Measurements from ENCODE around the gene BARX1.

The BARX1 gene

GRCh38 chr9:93951655-93952118 is 3.5 kb downstream of the BARX1 start:
- TF ChIP-seq, protein P1, sequence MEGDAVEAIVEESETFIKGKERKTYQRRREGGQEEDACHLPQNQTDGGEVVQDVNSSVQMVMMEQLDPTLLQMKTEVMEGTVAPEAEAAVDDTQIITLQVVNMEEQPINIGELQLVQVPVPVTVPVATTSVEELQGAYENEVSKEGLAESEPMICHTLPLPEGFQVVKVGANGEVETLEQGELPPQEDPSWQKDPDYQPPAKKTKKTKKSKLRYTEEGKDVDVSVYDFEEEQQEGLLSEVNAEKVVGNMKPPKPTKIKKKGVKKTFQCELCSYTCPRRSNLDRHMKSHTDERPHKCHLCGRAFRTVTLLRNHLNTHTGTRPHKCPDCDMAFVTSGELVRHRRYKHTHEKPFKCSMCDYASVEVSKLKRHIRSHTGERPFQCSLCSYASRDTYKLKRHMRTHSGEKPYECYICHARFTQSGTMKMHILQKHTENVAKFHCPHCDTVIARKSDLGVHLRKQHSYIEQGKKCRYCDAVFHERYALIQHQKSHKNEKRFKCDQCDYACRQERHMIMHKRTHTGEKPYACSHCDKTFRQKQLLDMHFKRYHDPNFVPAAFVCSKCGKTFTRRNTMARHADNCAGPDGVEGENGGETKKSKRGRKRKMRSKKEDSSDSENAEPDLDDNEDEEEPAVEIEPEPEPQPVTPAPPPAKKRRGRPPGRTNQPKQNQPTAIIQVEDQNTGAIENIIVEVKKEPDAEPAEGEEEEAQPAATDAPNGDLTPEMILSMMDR (conservative IDR thresholded peaks at IDR 0.05; ENCODE audit: control insufficient read depth, insufficient read depth, low read depth, low read length) = no peak
- no peak overlapping the region for H3K4me3 ChIP-seq (ENCODE audit: control insufficient read depth, low read depth, low read length)
- no peak for DNase-seq (ENCODE audit: low read depth)

DNA sequence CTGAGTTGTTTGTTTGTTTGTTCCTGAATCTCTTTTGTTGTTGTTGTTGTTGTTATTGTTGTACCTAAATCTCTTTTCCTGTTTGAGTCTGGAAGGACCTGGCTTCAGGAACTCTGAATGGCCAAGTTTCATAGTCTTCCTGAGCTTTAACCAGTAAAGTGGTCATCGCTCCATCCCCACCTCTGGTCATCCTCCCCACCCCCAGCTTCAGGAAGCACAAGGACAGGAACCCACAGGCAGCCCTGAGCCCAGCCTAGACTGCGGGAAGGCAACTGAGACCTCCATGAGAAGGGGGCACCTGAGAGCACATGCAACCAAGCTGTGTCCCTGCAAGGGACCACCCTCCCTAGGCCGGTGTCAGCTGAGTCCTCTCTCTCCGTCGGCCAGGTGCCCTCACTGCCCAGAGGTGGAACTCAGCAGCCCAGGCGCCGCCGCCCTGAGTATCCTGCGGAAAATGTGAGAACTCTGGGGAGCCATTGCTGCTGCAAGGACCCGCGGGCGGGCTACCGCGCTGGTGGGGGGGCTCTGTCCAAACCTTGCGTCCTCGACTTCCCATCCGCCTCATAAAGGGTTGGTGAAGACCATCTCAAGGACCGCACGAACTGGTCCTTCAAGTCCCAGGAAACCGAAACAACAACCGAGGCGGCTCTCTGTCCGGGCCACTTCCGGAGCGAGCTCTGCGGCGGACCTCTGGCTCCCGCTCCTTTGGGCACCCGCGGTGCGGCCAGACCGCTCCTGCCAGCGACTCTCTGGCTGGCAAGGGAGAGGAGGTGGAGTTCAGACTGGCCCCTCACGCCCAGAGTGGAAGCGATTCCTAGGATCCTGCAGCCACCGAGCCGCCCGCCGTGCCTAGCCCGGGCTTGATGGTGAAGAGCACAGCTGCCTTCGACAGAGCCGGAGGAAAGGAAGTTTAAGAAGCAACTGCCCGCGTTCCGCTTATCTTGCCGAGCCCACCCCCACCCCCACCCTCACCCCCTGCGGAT is 4.2 kb downstream of the BARX1 start:
- no peak for DNase-seq (ENCODE audit: low read depth)
- H3K4me3 ChIP-seq (ENCODE audit: control insufficient read depth, low read depth, low read length) = peak overlapping the region; percentile 21
- TF ChIP-seq, protein P1 (conservative IDR thresholded peaks at IDR 0.05; ENCODE audit: control insufficient read depth, insufficient read depth, low read depth, low read length) = no peak

DNA sequence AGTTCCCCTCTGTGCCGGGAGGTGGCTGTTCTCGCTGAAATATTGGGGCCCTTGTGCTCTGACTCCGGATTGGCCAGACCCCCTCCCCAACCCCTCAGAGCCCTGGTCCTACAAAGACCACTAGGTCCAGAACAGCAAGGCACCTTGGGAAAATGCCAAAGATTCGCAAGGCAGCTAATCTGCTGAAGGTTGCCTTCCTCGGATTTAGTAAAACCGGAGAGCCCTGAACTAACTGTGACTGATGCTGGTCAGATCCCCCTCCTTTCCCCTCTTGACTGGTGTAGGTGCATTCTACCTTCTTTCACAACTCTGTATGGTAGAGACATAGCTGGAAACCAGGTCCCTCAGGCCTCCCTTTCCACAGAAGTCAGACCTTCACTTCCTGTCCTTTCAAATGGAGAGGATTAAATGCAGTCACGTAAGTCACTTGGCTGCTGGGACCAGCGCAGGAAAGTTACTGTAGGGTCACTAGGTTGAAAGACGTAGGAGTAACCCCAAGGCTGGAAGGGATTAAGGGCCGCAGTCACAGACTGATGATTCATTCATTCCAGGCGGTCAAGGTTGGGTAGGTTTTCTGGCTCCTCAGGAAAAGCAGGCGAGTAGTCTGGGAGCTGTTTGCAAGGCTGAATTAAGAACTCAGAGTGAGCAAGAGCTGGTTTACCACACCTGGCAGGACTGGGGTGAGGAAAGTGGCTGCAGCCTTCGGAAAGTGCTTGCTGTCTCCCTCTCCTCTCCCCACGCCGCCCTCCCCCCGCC is 5.3 kb downstream of the BARX1 start:
- DNase-seq (ENCODE audit: low read depth) = peak; percentile 26
- TF ChIP-seq, protein P1 (conservative IDR thresholded peaks at IDR 0.05; ENCODE audit: control insufficient read depth, insufficient read depth, low read depth, low read length) = no peak
- H3K4me3 ChIP-seq (ENCODE audit: control insufficient read depth, low read depth, low read length) = no peak overlapping the region

DNA sequence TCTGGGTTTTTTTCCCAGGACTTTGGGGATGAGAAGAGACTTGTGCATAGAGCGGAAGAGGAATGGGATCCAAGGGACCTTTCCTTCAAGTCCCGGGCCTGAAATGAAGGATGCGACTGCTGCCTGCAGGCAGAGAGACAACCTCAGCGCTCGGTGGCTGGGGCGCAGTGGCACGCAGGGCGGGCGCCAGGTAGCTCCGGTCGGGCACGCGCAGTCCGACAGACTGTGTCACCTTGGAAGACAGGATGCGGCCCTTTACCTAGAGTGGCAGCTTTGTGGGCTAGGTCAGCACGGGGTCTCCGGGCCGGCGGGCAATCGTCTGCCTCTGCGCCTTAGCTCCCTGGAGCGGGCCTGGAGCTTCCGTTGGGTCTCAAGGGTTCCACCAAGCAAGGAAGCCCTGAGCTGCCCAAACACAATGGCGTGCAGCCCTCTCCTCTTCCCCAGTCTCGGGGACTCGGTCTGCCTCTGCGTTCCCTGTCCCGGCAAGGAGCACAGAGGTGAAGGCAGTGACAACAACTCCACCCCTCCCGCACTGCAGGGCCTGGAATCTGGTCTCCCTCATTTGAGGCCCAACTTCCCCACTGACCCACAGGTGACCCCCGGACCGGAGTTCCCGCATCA is 6.0 kb downstream of the BARX1 start:
- no peak overlapping the region for H3K4me3 ChIP-seq (ENCODE audit: control insufficient read depth, low read depth, low read length)
- TF ChIP-seq, protein P1 (conservative IDR thresholded peaks at IDR 0.05; ENCODE audit: control insufficient read depth, insufficient read depth, low read depth, low read length) = no peak

DNA sequence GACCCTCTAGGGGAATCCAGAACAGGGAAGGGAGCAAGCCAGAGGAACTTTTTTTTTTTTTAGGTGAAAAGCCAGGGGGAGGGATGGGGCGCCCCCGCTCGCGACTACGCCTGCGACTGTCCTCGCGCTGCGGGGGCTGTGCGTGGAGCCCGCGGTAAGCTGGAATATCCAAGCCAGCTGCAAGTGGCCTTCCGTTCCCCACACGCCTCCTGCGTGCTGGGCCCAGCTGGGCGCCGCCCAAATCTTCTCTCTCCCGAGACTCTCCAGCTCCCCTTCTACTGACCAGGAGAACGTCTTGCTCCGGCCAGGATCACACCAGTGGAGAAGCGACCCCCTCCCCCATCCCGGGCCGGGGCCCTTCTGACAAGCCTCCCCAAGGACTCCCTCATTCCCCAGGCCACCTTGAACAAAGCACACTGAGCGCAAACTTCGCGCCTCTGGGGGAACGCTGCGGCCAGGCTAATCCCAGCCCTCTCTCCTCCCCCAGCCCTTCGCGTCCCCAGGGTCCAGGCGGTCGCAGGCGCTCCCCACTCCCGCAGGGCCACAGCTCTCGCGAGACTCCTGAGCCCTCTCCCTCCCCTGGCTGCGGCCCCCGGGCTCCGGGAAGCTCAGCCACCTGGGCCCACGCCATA is 6.6 kb downstream of the BARX1 start:
- DNase-seq (ENCODE audit: low read depth) = no peak
- no peak overlapping the region for H3K4me3 ChIP-seq (ENCODE audit: control insufficient read depth, low read depth, low read length)
- TF ChIP-seq, protein P1 (conservative IDR thresholded peaks at IDR 0.05; ENCODE audit: control insufficient read depth, insufficient read depth, low read depth, low read length) = no peak

More for the DNA sequence above, 6.0 kb downstream of the BARX1 start:
- no peak for DNase-seq (ENCODE audit: low read depth)

Data from fibroblast of mammary gland (primary cell).